NCI-H1417 treated with DMSO at 0.1 percent for 48 hours (cell line): ENCODE data around the gene MYL6B.
A peak's percentile ranks its signal among the peaks of the same experiment; 100 is the strongest.
"Not testable (repeated sequence)": the region's sequence is repeated elsewhere in the genome, so short reads cannot be mapped to it uniquely, and the experiment has no call there.

Experiments used
- DNase-seq: peaks from one replicate; lab custom pipeline; 2025; lab: John Stamatoyannopoulos, UW

MYL6B gene

GRCh38 chr12:56172839-56173238, 20.5 kb downstream of the MYL6B start:
- no peak for DNase-seq

GRCh38 chr12:56178347-56178746, 26.0 kb downstream of the MYL6B start:
- DNase-seq, result no peak

- no peak for DNase-seq
Observed at GRCh38 chr12:56186957-56187356, 34.6 kb downstream of the MYL6B start.

GRCh38 chr12:56188131-56188777, 35.9 kb downstream of the MYL6B start:
- DNase-seq, result no peak

- no peak for DNase-seq
Observed at GRCh38 chr12:56188778-56189098, 36.4 kb downstream of the MYL6B start.

- DNase-seq, result peak; percentile 61
Observed at GRCh38 chr12:56189099-56189917, 36.9 kb downstream of the MYL6B start, which contains the start of gene SMARCC2. Gene SMARCC2, minus strand, starts transcription at chr12:56189483. Its CDS starts 22 bp downstream, at chr12:56189461.

GRCh38 chr12:56189918-56190694, 37.7 kb downstream of the MYL6B start:
- peak; percentile 82 for DNase-seq

- DNase-seq, result no peak
Observed at GRCh38 chr12:56190695-56191155, 38.3 kb downstream of the MYL6B start.

- no peak for DNase-seq
Observed at GRCh38 chr12:56192582-56192981, 40.2 kb downstream of the MYL6B start.

GRCh38 chr12:56193025-56193578, 40.7 kb downstream of the MYL6B start:
- DNase-seq, result peak; percentile 33

- not testable (repeated sequence) for DNase-seq
Observed at GRCh38 chr12:56196818-56197550, 44.6 kb downstream of the MYL6B start.

GRCh38 chr12:56197921-56198635, 45.7 kb downstream of the MYL6B start:
- DNase-seq, result no peak

- DNase-seq, result no peak
Observed at GRCh38 chr12:56198836-56199235, 46.4 kb downstream of the MYL6B start.

- no peak for DNase-seq
Observed at GRCh38 chr12:56202366-56202765, 50.0 kb downstream of the MYL6B start.

- DNase-seq, result no peak
Observed at GRCh38 chr12:56202838-56203237, 50.5 kb downstream of the MYL6B start.

GRCh38 chr12:56204275-56204674, 51.9 kb downstream of the MYL6B start:
- DNase-seq, result no peak

- DNase-seq, result no peak
Observed at GRCh38 chr12:56205445-56205844, 53.1 kb downstream of the MYL6B start.

GRCh38 chr12:56206452-56207166, 54.2 kb downstream of the MYL6B start:
- no peak for DNase-seq
